Measurements from ENCODE around the gene TGFA.

DNA sequence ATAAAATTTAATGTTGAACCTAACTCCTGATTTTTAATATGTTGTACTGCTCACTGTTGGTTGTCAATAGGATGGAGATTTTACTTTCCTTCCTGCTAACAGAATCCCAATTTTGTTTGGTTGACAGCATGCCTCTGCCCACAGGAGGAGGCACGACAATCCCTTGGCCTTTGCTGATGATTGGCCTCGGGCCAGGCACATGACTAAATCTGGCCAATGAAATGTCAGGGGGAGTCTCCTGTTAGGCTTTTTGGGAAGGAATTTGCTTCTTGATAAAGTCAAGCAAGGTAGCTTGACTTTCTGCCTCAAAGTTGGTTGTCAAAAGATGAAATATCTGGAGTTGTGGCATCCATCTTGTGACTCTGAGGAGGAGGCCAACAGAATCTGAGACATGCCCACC lies 6.8 kb upstream of the TGFA start:
- no peak for TF ChIP-seq ELF4 (IDR thresholded peaks at IDR 0.05)
- TF ChIP-seq SP1 (IDR thresholded peaks at IDR 0.05): no peak
- TF ChIP-seq BHLHE40 (IDR thresholded peaks at IDR 0.05; ENCODE audit: borderline replicate concordance): no peak

Measured in HEK293T (cell line).